Measurements from ENCODE around the gene ACER3. TPM values are rescaled to one million over a fixed set of nuclear protein-coding genes. Genes with fewer than 3 reads are reported as not detected.
A peak's percentile ranks its signal among the peaks of the same experiment; 100 is the strongest.

Gene ACER3
- total RNA-seq, 1 donor from 2014 or later: 56.7 TPM

- ATAC-seq: no peak
- DNase-seq (ENCODE audit: low spot score): no peak
- intact Hi-C loops (cut with DNase I): no loop called here
These were observed 41.6 kb downstream of the ACER3 start for GRCh38 chr11:76902121-76903014.

DNA sequence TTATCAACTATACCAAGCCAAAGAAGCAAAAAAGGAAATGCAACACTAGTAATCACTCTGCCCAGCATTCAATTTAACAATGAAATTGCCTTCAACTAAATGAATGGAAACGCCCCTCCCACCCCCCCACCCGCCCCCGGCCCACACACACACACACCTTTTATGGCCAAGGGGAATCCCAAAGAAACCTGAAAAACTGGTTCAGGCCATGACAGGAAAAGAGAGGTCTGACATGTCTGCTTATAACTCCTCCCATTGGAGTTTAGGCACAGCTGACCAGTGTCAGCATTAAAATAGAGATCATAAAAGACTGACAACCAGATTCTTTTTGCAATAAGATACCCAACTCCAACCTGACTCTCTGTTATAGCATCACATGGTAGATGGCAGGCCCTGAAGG lies 42.6 kb downstream of the ACER3 start:
- DNase-seq (ENCODE audit: low spot score): no peak

DNA sequence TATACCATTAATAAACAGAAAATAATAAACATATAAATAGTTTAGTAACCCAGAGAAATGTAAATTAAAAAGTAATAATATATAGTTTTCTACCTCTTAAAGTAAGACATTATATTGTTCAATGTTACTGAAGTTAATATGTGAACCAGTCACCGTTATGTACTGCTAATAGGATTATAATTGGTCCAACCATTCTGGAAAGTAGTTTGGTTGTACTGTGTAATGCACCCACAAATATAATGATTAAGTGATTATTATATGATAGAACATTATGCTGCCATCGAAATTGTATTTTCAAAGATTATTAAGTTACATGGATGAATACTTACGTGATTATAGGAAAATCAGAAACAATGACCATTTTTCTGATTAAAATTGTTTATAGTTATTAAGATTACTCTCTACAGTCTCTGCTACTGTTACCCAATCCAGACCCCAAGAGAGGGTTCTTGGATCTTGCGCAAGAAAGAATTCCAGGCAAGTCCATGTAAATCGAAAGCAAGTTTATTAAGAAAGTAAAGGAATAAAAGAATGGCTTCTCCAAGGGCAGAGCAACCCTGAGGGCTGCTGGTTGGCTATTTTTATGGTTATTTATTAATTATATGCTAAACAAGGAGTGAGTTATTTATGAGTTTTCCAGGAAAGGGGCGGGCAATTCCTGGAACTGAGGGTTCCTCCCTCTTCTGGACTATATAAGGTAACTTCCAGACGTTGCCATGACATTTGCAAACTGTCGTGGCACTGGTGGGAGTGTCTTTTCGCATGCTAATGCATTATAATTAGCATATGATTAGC lies 50.1 kb downstream of the ACER3 start:
- DNase-seq (ENCODE audit: low spot score) (peak; percentile 74), ATAC-seq (peak; percentile 97)
- intact Hi-C loops (cut with DNase I): no loop called here

More for the DNA sequence above, 42.6 kb downstream of the ACER3 start:
- no peak for ATAC-seq
- intact Hi-C loops (cut with DNase I): no loop called here

DNA sequence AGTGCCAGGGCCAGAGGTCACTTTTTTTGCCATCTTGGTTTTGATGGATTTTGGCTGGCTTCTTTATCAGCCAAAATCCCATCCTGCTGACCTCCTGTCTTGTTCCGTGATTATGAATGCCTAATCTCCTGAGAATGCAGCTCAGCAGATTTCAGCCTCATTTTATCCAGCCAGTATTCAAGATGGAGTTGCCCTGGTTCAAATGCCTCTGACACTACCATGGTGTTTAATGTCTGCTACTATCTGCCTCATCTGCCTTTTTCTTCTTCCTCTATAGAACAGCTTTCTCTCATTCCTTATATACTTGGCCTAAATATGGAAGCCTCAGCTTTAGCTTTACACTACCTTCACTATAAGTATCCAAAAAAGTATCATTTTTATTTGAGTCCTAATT lies 50.7 kb downstream of the ACER3 start:
- DNase-seq (ENCODE audit: low spot score): no peak
- ATAC-seq: no peak
- intact Hi-C loops (cut with DNase I): no loop called here

GRCh38 chr11:76916712-76917111 lies 56.0 kb downstream of the ACER3 start:
- intact Hi-C loops (cut with DNase I): loop anchor here (5.0 kb wide), 1 partner anchor 104 kb away; no protein-coding TSS in a partner anchor
- no peak for ATAC-seq
- DNase-seq (ENCODE audit: low spot score): no peak

DNA sequence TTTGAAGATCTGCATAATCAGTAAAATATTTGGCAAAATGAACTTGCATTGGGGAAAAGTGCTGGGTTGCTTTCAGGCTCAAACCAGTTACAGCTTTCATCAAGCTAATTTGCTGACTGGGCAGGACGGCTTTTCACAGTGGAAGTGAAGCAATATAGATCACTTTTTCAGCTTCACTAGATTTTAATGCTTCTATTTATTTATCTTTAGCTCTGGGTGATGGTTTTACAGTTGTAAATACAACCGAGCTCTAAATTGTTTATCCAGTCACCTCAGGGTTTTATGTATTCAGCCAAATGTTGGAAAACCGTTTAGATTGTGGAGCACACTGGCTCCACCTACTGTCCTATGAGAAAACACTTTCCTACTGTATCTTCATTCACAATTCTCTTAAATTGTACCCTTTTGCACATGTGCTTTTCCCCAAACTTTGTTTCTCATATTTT lies 58.2 kb downstream of the ACER3 start:
- intact Hi-C loops (cut with DNase I): loop anchor here (5.0 kb wide), 1 partner anchor 107 kb away; no protein-coding TSS in a partner anchor
- DNase-seq (ENCODE audit: low spot score): no peak

GRCh38 chr11:76919467-76919866 lies 58.7 kb downstream of the ACER3 start:
- intact Hi-C loops (cut with DNase I): loop anchor here (5.0 kb wide), 1 partner anchor 107 kb away; no protein-coding TSS in a partner anchor
- ATAC-seq (no peak), DNase-seq (ENCODE audit: low spot score) (no peak)

More for the DNA sequence above, 58.2 kb downstream of the ACER3 start:
- ATAC-seq: peak; percentile 89

DNA sequence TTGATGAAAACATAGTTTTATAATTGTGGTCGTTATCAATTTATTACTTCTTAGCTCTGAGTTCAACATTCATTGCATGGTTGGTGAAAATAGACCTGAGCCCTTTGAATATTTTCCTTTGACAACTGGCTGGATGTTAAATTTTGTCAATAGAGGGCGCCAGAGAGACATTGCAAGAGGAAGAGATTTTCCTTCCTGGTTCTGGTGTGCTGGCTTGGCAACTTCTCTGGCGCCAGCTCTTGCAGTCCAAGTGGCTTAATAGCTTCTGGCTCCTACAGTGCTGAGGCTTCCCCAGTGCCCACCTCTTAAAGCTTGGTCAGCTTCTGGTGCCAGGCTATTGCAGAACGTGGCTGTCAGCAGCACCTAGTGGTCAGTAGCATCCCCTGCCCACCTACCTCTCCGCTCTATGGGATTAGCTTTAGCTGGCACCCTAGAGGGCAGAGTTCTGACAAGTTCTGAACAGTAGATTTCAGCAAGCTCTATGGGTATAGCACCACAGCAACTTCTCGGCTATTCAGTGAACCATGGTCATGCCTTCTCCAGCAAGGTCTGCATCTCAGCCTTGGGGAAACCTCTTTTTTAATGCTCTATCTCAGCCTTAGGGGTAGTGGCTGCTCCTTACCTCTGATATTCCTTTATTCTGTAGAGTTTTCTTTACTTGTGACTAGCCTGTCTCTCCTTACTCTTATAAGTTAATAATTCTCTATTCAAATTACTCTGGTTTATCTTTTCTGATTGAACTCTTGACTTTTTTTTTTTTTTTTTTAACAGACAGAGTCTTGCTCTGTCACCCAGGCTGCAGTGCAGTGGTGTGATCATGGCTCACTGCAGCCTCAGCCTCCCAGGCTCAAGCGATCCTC lies 59.4 kb downstream of the ACER3 start:
- DNase-seq (ENCODE audit: low spot score) (peak; percentile 75), ATAC-seq (peak; percentile 92)
- intact Hi-C loops (cut with DNase I): loop anchor here (5.0 kb wide), 2 partner anchors 108 to 118 kb away; no protein-coding TSS in a partner anchor

GRCh38 chr11:76927160-76927559 lies 66.4 kb downstream of the ACER3 start:
- ATAC-seq (no peak), DNase-seq (ENCODE audit: low spot score) (no peak)
- intact Hi-C loops (cut with DNase I): no loop called here

GRCh38 chr11:76935042-76935441 lies 74.3 kb downstream of the ACER3 start:
- DNase-seq (ENCODE audit: low spot score) (no peak), ATAC-seq (no peak)
- intact Hi-C loops (cut with DNase I): no loop called here

- intact Hi-C loops (cut with DNase I): no loop called here
- no peak for ATAC-seq
- no peak for DNase-seq (ENCODE audit: low spot score)
These were observed 78.5 kb downstream of the ACER3 start for GRCh38 chr11:76939219-76939631.

GRCh38 chr11:76944225-76944624 lies 83.5 kb downstream of the ACER3 start:
- intact Hi-C loops (cut with DNase I): no loop called here
- DNase-seq (ENCODE audit: low spot score) (no peak), ATAC-seq (no peak)

- ATAC-seq (no peak), DNase-seq (ENCODE audit: low spot score) (no peak)
- intact Hi-C loops (cut with DNase I): no loop called here
These were observed 85.5 kb downstream of the ACER3 start for GRCh38 chr11:76946223-76946622.

- no peak for ATAC-seq
- intact Hi-C loops (cut with DNase I): no loop called here
- no peak for DNase-seq (ENCODE audit: low spot score)
These were observed 86.5 kb downstream of the ACER3 start for GRCh38 chr11:76947190-76947589.

DNA sequence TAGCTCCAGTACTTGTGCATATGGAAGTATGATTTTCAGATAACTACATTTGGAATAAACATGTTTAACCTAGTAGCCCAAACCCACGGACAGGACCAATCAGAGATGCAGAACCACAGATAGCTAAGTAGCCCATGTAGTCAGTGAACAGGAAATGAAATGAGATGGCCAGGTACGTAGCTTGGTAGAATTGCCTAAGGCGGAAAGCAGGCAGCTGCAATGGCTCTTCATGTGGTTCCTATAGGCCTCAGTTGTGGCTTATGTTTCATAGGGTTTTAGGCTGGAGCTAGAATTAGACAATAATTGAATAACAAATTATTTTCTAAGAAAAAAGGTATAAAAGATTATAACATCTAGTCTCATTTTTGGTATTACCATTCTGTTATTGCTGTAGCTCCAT lies 87.1 kb downstream of the ACER3 start:
- ATAC-seq (no peak), DNase-seq (ENCODE audit: low spot score) (no peak)
- intact Hi-C loops (cut with DNase I): no loop called here

DNA sequence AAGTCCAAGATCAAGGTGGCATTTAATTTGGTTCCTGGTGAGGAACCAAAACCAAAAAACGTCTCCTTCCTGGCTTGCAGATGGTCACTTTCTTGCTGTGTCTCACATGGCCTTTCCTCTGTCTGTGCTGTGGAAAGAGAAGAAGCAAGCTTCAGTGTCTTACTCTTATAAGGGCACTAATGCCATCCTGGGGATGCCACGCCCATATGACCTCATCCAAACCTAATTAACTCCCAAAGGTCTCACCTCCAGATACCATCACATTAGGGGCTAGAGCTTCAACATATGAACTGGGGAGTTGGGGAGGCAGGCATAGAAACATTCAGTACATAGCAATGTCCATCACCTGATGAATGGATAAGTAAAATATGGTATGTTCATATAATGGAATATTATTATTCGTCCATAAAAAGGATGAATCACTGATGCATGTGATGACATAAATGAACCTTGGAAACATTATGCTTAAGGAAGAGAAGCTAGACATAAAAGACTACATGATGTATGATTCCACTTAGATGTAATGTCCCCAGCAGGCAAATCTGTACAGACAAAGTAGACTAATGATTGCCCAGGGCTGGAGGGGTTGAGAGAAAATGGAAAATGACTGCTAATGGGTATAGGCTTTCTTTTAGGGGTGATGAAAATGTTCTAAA lies 94.9 kb downstream of the ACER3 start:
- no peak for ATAC-seq
- intact Hi-C loops (cut with DNase I): no loop called here
- DNase-seq (ENCODE audit: low spot score): no peak

DNA sequence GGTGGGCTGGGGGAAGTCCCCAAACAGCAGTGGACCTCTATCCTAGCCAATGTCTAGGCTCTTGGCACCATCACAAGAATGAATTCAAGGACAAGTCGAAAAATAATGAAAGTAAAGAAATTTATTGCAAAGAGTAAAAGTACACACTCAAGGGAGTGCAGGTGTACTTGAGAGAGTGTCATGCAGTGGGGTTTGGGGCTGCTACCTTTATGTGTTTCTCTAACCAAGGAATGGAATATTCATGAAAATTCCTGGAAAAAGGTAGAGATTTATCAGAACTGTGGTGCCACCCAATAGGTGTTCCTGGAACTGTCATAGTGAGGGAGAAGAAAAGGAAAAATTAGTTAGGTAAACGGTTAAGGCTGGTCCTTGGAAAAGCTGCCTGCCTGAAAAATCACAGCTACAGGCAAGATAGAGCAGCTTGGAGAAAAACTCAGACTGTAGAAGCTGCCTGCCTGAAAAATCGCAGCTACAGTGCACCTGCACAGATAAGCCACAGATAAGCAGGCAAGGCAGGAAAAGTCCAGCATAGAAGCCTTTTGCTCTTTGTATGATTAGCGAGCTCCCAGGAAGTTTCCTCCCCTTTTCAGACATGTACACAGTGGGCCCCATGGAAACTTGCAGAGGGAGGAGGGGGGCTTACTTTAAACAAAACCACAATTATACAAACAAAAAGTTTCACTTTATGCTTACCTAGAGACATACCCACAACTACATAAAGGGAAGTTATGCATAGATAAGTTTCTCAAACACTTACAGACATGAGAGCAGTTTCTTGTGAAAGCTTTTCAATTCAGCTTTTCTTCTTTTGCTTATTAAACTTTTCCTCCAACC lies 102.1 kb downstream of the ACER3 start:
- DNase-seq (ENCODE audit: low spot score): no peak
- no peak for ATAC-seq
- intact Hi-C loops (cut with DNase I): no loop called here

Data from sciatic nerve (tissue), 2 donors.